Adrenal gland (tissue), 5 donors: ENCODE measurements around the gene GLB1L3.

Experiments used
- POLR2A ChIP-seq, 2 donors: fragments of 450-650 bp; IDR thresholded peaks; one replicate each; pipeline ENCODE4 v1.6.1; 2017; ENCODE audit warnings: antibody characterized with exemption in 2 of 2, mild to moderate bottlenecking in 2 of 2, moderate library complexity in 1 of 2
- TF ChIP-seq, protein P1 (sequence below), 6 experiments: fragments of 450-650 bp in 4 of 6; fragments of 200-600 bp in 2 of 6; sonication (generic) in 1 of 6; IDR thresholded peaks; 1 replicate in 5 of 6; 2 replicates in 1 of 6; pipeline versions ENCODE4 v1.5.1 to v1.8.0; 2016 to 2021; ENCODE audit warnings: antibody characterized with exemption in 6 of 6, mild to moderate bottlenecking in 2 of 6, moderate library complexity in 1 of 6
- donor health status: DM: no; HTN: no; CAD: no.

DNA sequence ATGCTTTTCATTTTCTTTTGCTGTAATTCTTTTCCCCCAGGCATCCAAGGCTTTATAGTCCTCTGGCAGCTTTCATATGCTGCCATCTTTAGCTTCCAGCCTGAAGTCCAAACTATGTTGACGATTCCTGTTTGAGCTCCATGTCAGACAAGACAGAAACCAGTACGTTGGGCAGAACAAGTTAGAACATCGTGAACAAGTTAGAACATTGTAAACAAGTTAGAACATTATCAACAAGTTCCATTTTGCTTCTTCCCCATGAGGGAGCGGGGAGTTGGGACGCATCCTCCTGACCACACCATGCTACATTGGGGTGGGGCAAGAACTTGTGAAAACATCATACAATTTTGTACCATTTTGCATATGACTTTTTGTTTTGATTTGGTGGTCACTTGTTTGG, 79.5 kb downstream of the GLB1L3 start:
- no peak for TF ChIP-seq POLR2A (IDR thresholded peaks at IDR 0.05)
- TF ChIP-seq, protein P1, sequence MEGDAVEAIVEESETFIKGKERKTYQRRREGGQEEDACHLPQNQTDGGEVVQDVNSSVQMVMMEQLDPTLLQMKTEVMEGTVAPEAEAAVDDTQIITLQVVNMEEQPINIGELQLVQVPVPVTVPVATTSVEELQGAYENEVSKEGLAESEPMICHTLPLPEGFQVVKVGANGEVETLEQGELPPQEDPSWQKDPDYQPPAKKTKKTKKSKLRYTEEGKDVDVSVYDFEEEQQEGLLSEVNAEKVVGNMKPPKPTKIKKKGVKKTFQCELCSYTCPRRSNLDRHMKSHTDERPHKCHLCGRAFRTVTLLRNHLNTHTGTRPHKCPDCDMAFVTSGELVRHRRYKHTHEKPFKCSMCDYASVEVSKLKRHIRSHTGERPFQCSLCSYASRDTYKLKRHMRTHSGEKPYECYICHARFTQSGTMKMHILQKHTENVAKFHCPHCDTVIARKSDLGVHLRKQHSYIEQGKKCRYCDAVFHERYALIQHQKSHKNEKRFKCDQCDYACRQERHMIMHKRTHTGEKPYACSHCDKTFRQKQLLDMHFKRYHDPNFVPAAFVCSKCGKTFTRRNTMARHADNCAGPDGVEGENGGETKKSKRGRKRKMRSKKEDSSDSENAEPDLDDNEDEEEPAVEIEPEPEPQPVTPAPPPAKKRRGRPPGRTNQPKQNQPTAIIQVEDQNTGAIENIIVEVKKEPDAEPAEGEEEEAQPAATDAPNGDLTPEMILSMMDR (IDR thresholded peaks at IDR 0.05), result no peak
